Measurements from ENCODE around the gene ARID5B. TPM values are rescaled to one million over a fixed set of nuclear protein-coding genes. Genes with fewer than 3 reads are reported as not detected.
A peak's percentile ranks its signal among the peaks of the same experiment; 100 is the strongest.

ARID5B gene
- total RNA-seq, 2 experiments from 2014 or later = 73.8 to 106 TPM

- ATAC-seq = no peak
- Mint-ChIP-seq H3K4me3 (no peak overlapping the region), H3K36me3 (ENCODE audit: low read depth) (no peaks in the 10 kb centered on the region), H3K27me3 (no peaks in the 10 kb centered on the region), H3K27ac (no peak overlapping the region), H3K9me3 (ENCODE audit: low read depth) (peaks cover 2% of the 10 kb centered on the region), H3K4me1 (peaks cover 31% of the 10 kb centered on the region)
- ChIA-PET CTCF (interaction anchor here (0.7 kb wide), 1 partner anchor 30 kb away, joined by 3 read pairs; no protein-coding TSS in a partner anchor), POLR2A (interaction anchor here (0.5 to 0.6 kb wide), 2 partner anchors 22 to 100 kb away, joined by 3 read pairs; no protein-coding TSS in a partner anchor)
- DNase-seq = no peak
- intact Hi-C loops (cut with DNase I, micrococcal nuclease) = no loop called here
Measured at GRCh38 chr10:62116896-62117295, 215.4 kb downstream of the ARID5B start.

- CTCF ChIA-PET = interaction anchor here (0.6 kb wide), 1 partner anchor 223 kb away, joined by 3 read pairs; no protein-coding TSS in a partner anchor
- H3K27me3 Mint-ChIP-seq = no peaks in the 10 kb centered on the region
- no peak overlapping the region for H3K27ac Mint-ChIP-seq
- ATAC-seq (peak; percentile 85), DNase-seq (no peak)
- POLR2A ChIA-PET = interaction anchor here (0.6 kb wide), 1 partner anchor 531 kb away, joined by 3 read pairs; no protein-coding TSS in a partner anchor
- peaks cover 18% of the 10 kb centered on the region for H3K9me3 Mint-ChIP-seq (ENCODE audit: low read depth)
- intact Hi-C loops (cut with DNase I, micrococcal nuclease) = loop anchor here in 1 of 2 experiments (2.0 kb wide), 1 partner anchor 62 kb away; no protein-coding TSS in a partner anchor
- no peak overlapping the region for H3K4me3 Mint-ChIP-seq
- peaks cover 11% of the 10 kb centered on the region for H3K36me3 Mint-ChIP-seq (ENCODE audit: low read depth)
- H3K4me1 Mint-ChIP-seq = peaks cover 17% of the 10 kb centered on the region
Measured at GRCh38 chr10:62121187-62121530, 219.7 kb downstream of the ARID5B start.

GRCh38 chr10:62127975-62128374, 226.5 kb downstream of the ARID5B start:
- intact Hi-C loops (cut with DNase I, micrococcal nuclease) = no loop called here
- Mint-ChIP-seq H3K27me3 (no peaks in the 10 kb centered on the region), H3K4me3 (no peak overlapping the region), H3K4me1 (peaks cover 5% of the 10 kb centered on the region), H3K27ac (no peak overlapping the region), H3K36me3 (ENCODE audit: low read depth) (peaks cover 10% of the 10 kb centered on the region), H3K9me3 (ENCODE audit: low read depth) (peaks cover 17% of the 10 kb centered on the region)
- POLR2A ChIA-PET = no interaction called here
- CTCF ChIA-PET = interaction anchor here (0.8 to 1.0 kb wide), 5 partner anchors 20 to 195 kb away, joined by 3 to 4 read pairs (median 3); no protein-coding TSS in a partner anchor
- ATAC-seq (no peak), DNase-seq (no peak)

GRCh38 chr10:62130948-62131347, 229.4 kb downstream of the ARID5B start:
- ATAC-seq = no peak
- ChIA-PET POLR2A (no interaction called here), CTCF (interaction anchor here (0.8 kb wide), 1 partner anchor 16 kb away, joined by 4 read pairs; no protein-coding TSS in a partner anchor)
- peaks cover 9% of the 10 kb centered on the region for H3K4me1 Mint-ChIP-seq
- intact Hi-C loops (cut with DNase I, micrococcal nuclease) = no loop called here
- no peak overlapping the region for H3K27ac Mint-ChIP-seq
- H3K27me3 Mint-ChIP-seq = no peaks in the 10 kb centered on the region
- peaks cover 8% of the 10 kb centered on the region for H3K9me3 Mint-ChIP-seq (ENCODE audit: low read depth)
- H3K36me3 Mint-ChIP-seq (ENCODE audit: low read depth) = peaks cover 6% of the 10 kb centered on the region
- H3K4me3 Mint-ChIP-seq = no peak overlapping the region
- no peak for DNase-seq

GRCh38 chr10:62131724-62132123, 230.2 kb downstream of the ARID5B start:
- Mint-ChIP-seq H3K27me3 (no peaks in the 10 kb centered on the region), H3K9me3 (ENCODE audit: low read depth) (peaks cover 7% of the 10 kb centered on the region), H3K4me3 (no peak overlapping the region), H3K4me1 (peaks cover 7% of the 10 kb centered on the region), H3K36me3 (ENCODE audit: low read depth) (peaks cover 5% of the 10 kb centered on the region), H3K27ac (no peak overlapping the region)
- POLR2A ChIA-PET = no interaction called here
- CTCF ChIA-PET = interaction anchor here (0.8 kb wide), 1 partner anchor 15 kb away, joined by 4 read pairs; no protein-coding TSS in a partner anchor
- no peak for ATAC-seq
- DNase-seq = no peak
- intact Hi-C loops (cut with DNase I, micrococcal nuclease) = no loop called here

GRCh38 chr10:62133618-62134017, 232.1 kb downstream of the ARID5B start:
- Mint-ChIP-seq H3K9me3 (ENCODE audit: low read depth) (peaks cover 10% of the 10 kb centered on the region), H3K4me1 (peaks cover 5% of the 10 kb centered on the region)
- POLR2A ChIA-PET = no interaction called here

GRCh38 chr10:62136931-62137330, 235.4 kb downstream of the ARID5B start:
- H3K27ac Mint-ChIP-seq = no peak overlapping the region

More at GRCh38 chr10:62133618-62134017, 232.1 kb downstream of the ARID5B start:
- Mint-ChIP-seq H3K27me3 (no peaks in the 10 kb centered on the region), H3K4me3 (no peak overlapping the region), H3K27ac (no peak overlapping the region), H3K36me3 (ENCODE audit: low read depth) (peaks cover 4% of the 10 kb centered on the region)
- peak; percentile 36 for ATAC-seq
- intact Hi-C loops (cut with DNase I, micrococcal nuclease) = no loop called here
- CTCF ChIA-PET = no interaction called here
- DNase-seq = no peak

More at GRCh38 chr10:62136931-62137330, 235.4 kb downstream of the ARID5B start:
- H3K4me3 Mint-ChIP-seq = no peak overlapping the region
- peaks cover 5% of the 10 kb centered on the region for H3K4me1 Mint-ChIP-seq
- peaks cover 5% of the 10 kb centered on the region for H3K36me3 Mint-ChIP-seq (ENCODE audit: low read depth)
- ChIA-PET POLR2A (no interaction called here), CTCF (no interaction called here)
- no peak for DNase-seq
- no peaks in the 10 kb centered on the region for H3K27me3 Mint-ChIP-seq
- no peak for ATAC-seq
- peaks cover 8% of the 10 kb centered on the region for H3K9me3 Mint-ChIP-seq (ENCODE audit: low read depth)
- intact Hi-C loops (cut with DNase I, micrococcal nuclease) = no loop called here

Other genes with a start within 250 kb of the ARID5B start
- gene CABCOCO1, start 238.8 kb upstream of the ARID5B start, total RNA-seq = not detected

Data from activated CD4-positive, alpha-beta T cell treated with anti-CD3 and anti-CD28 coated beads for 36 hours (primary cell).